Left renal cortex interstitium (tissue), 4 donors: Measurements from ENCODE around the gene TEX13A. TPM values are rescaled to one million over a fixed set of nuclear protein-coding genes. Genes with fewer than 3 reads are reported as not detected.

ENCODE experiments used
- DNase-seq, 4 donors: peaks; one replicate each; pipeline ENCODE4 v3.0.0-alpha.2; 2013; ENCODE audit warnings: low read depth in 4 of 4, low spot score in 2 of 4, missing footprints in 1 of 4
- polyA plus RNA-seq, 4 donors: library from polyadenylated mRNA; unstranded; fragments of 120-200 nt; gene quantifications; one replicate each; pipeline ENCODE4 v1.2.1, GENCODE V29; 2013; ENCODE audit not compliant: insufficient read length in 4 of 4

TEX13A gene
- polyA plus RNA-seq, 4 donors, result not detected

DNA sequence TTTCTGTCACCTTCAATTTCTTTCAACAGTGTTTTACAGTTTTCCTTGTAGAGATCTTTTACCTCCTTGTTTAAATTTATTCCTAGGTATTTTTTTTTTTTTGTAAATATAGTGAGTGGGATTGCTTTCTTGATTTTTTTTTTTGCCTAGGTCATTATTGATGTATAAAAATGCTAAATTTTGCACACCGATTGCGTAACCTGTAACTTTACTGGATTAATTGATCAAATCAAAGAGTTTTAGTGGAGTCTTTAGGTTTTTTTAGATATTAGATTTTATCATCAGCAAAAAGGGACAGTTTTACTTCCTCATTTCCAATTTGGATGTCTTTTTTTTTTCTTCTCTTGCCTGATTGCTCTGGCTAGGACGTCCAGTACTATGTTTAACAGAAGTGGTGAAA is 40.9 kb downstream of the TEX13A start:
- DNase-seq, result no peak

DNA sequence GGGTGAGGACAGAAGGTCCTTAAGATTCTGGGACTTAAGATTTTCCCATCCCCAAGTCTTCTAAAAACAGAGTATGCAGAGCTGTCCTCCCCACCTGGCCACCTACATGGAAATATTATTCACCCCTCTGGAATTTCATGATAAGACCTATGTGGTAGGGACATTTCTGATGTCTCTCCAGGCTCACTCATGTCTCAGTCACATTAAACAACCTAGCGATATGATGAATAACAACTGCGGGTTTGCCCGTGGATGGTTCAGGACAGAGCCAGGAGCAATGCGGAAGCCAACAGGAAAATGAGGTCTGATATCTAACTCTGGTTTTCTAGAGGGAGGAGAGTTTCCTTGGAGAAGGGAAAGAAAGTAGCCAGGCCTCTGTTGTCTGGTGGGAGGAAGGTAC is 47.4 kb downstream of the TEX13A start:
- no peak for DNase-seq
